Lower leg skin (tissue), 3 donors: Measurements from ENCODE around the gene EPB41.

Source experiments
- POLR2A ChIP-seq, 2 donors: fragments of 450-650 bp; IDR thresholded peaks; one replicate each; pipeline ENCODE4 v1.6.1; 2016 to 2017; ENCODE audit warnings: antibody characterized with exemption in 2 of 2, mild to moderate bottlenecking in 1 of 2, moderate library complexity in 1 of 2
- TF ChIP-seq, protein P1 (sequence below), 3 donors: fragments of 450-650 bp; IDR thresholded peaks; one replicate each; pipeline ENCODE4 v1.5.1; 2016; ENCODE audit warnings: antibody characterized with exemption in 3 of 3, mild to moderate bottlenecking in 3 of 3, moderate library complexity in 2 of 3

DNA sequence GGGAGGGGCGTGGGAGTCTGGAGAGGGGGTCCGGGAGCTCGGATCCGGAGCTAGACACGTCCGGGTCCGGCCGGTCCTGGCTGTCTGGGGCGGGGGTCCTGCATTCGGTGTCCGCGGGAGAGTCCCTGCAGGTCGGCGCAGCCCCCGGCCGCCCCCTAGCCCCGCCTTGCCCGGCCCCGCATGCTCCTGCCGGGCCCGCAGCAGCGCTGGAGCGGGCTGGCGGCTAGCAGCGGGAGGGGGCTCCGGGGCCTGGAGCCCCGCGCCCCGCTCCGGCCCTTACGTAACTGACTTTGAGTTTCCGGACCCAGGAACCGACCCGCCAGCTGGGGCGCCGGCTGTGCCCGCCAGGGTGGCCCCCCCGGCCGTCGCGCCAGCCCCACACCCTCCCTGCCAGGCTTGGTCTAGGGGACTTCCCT, 26.9 kb upstream of the EPB41 start:
- TF ChIP-seq, protein P1, sequence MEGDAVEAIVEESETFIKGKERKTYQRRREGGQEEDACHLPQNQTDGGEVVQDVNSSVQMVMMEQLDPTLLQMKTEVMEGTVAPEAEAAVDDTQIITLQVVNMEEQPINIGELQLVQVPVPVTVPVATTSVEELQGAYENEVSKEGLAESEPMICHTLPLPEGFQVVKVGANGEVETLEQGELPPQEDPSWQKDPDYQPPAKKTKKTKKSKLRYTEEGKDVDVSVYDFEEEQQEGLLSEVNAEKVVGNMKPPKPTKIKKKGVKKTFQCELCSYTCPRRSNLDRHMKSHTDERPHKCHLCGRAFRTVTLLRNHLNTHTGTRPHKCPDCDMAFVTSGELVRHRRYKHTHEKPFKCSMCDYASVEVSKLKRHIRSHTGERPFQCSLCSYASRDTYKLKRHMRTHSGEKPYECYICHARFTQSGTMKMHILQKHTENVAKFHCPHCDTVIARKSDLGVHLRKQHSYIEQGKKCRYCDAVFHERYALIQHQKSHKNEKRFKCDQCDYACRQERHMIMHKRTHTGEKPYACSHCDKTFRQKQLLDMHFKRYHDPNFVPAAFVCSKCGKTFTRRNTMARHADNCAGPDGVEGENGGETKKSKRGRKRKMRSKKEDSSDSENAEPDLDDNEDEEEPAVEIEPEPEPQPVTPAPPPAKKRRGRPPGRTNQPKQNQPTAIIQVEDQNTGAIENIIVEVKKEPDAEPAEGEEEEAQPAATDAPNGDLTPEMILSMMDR (IDR thresholded peaks at IDR 0.05): no peak
- no peak for TF ChIP-seq POLR2A (IDR thresholded peaks at IDR 0.05)
